ENCODE results near the gene CBX6.

Gene CBX6

GRCh38 chr22:38841211-38841610 is 30.8 kb downstream of the CBX6 start:
- TF ChIP-seq CTCF (IDR thresholded peaks at IDR 0.05; ENCODE audit: low read depth, low read length, missing control alignments): no peak
- no peak overlapping the region for H3K4me3 ChIP-seq (ENCODE audit: low read depth, low read length)
- in situ Hi-C loops (cut with HindIII; ENCODE audit: low sequenced_read_pairs): no loop called here
- DNase-seq (ENCODE audit: low read depth): no peak

DNA sequence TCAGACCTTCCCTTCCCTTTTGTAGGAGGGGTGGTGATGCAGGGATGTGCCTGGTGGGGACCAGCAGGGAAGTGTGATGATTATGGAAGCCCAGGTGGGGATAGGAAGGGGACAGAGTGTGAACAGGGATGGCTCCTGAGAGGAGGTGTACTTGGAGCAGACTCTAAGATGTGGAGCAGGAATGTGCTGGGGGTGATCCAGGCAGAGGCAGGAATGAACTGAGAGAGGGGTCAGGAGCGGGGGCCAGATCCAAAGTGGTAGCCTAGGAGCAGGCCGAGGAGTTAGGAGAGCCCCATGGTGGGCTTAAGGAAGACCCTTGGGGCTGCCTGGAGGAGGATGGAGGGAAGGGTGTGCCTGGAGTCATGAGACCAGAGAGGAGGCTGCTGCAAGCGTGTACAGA is 31.9 kb downstream of the CBX6 start:
- in situ Hi-C loops (cut with HindIII; ENCODE audit: low sequenced_read_pairs): no loop called here
- no peak for DNase-seq (ENCODE audit: low read depth)
- no peak overlapping the region for H3K4me3 ChIP-seq (ENCODE audit: low read depth, low read length)
- no peak for TF ChIP-seq CTCF (IDR thresholded peaks at IDR 0.05; ENCODE audit: low read depth, low read length, missing control alignments)

DNA sequence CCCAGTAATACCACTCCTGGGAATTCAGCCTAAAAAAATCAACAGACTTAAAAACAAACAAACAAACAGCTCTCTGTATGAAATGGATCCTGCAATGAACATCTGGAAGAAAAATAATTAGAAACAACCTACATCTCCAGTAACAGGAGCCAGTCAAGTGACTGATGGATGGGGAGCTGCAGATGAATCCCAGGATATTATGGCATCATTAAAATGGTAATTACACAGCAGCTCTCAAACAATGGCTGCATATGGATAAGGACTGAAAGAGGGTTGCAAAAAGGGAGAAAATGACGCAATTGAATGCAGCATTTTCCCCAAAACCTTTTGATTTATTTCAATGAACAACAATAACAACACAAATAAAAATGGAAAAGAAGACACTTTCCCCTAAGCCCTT is 32.3 kb downstream of the CBX6 start:
- TF ChIP-seq CTCF (IDR thresholded peaks at IDR 0.05; ENCODE audit: low read depth, low read length, missing control alignments): no peak
- DNase-seq (ENCODE audit: low read depth): no peak
- in situ Hi-C loops (cut with HindIII; ENCODE audit: low sequenced_read_pairs): no loop called here
- no peak overlapping the region for H3K4me3 ChIP-seq (ENCODE audit: low read depth, low read length)

- in situ Hi-C loops (cut with HindIII; ENCODE audit: low sequenced_read_pairs): no loop called here
- H3K4me3 ChIP-seq (ENCODE audit: low read depth, low read length): no peak overlapping the region
- no peak for DNase-seq (ENCODE audit: low read depth)
- no peak for TF ChIP-seq CTCF (IDR thresholded peaks at IDR 0.05; ENCODE audit: low read depth, low read length, missing control alignments)
Measured at GRCh38 chr22:38837414-38837928, 34.5 kb downstream of the CBX6 start.

- H3K4me3 ChIP-seq (ENCODE audit: low read depth, low read length): no peak overlapping the region
- in situ Hi-C loops (cut with HindIII; ENCODE audit: low sequenced_read_pairs): no loop called here
- DNase-seq (ENCODE audit: low read depth): peak; percentile 68
- no peak for TF ChIP-seq CTCF (IDR thresholded peaks at IDR 0.05; ENCODE audit: low read depth, low read length, missing control alignments)
Measured at GRCh38 chr22:38835888-38836301, 36.1 kb downstream of the CBX6 start.

- no peak for DNase-seq (ENCODE audit: low read depth)
- H3K4me3 ChIP-seq (ENCODE audit: low read depth, low read length): no peak overlapping the region
- in situ Hi-C loops (cut with HindIII; ENCODE audit: low sequenced_read_pairs): no loop called here
- TF ChIP-seq CTCF (IDR thresholded peaks at IDR 0.05; ENCODE audit: low read depth, low read length, missing control alignments): no peak
Measured at GRCh38 chr22:38834991-38835390, 37.0 kb downstream of the CBX6 start.

Data from astrocyte of the cerebellum (primary cell).